Natural killer cell (primary cell): ENCODE data around the gene HTT-AS. TPM values are rescaled to one million over a fixed set of nuclear protein-coding genes. Genes with fewer than 3 reads are reported as not detected.
A peak's percentile ranks its signal among the peaks of the same experiment; 100 is the strongest.

Experiments
- ATAC-seq, 3 donors: fragments of 150-1000 bp in 2 of 3; fragments of 200-7000 bp in 1 of 3; cut with Tn5 transposase; 1 replicate in 1 of 3; 2 replicates in 2 of 3; pipeline ENCODE4 v1.10.0; 2021; ENCODE audit warnings: mild to moderate bottlenecking in 2 of 3, moderate library complexity in 2 of 3
- DNase-seq, 2 donors: peaks; one replicate each; pipeline versions ENCODE4 v3.0.0 to v3.0.0-alpha.2; 2013 to 2021; ENCODE audit warnings: mixed read lengths in 1 of 2
- H3K27ac ChIP-seq: one replicate; pipeline ENCODE4 v1.5.1; 2013; ENCODE audit warnings: mild to moderate bottlenecking, low read length
- H3K27me3 ChIP-seq: one replicate; pipeline ENCODE4 v1.6.1; 2013; ENCODE audit warnings: low read length; ENCODE audit not compliant: control insufficient read depth, insufficient read depth
- H3K36me3 ChIP-seq: one replicate; pipeline ENCODE4 v1.6.1; 2013; ENCODE audit warnings: low read length; ENCODE audit not compliant: control insufficient read depth, insufficient read depth
- H3K4me1 ChIP-seq: one replicate; pipeline ENCODE4 v1.6.1; 2013; ENCODE audit warnings: low read length; ENCODE audit not compliant: control insufficient read depth, insufficient read depth
- H3K4me3 ChIP-seq: one replicate; pipeline ENCODE4 v1.5.1; 2013; ENCODE audit warnings: low read length
- H3K9me3 ChIP-seq: one replicate; pipeline ENCODE4 v1.6.1; 2013; ENCODE audit warnings: low read length; ENCODE audit not compliant: control insufficient read depth, insufficient read depth
- H3K27ac Mint-ChIP-seq, 2 donors: one replicate each; pipeline ENCODE4 v1.8.0; 2022; ENCODE audit warnings: mild to moderate bottlenecking in 2 of 2, mixed read lengths in 2 of 2, moderate library complexity in 1 of 2
- H3K27me3 Mint-ChIP-seq, 2 donors: one replicate each; pipeline ENCODE4 v1.8.0; 2022; ENCODE audit warnings: low read depth in 2 of 2, mixed read lengths in 2 of 2
- H3K36me3 Mint-ChIP-seq: one replicate; pipeline ENCODE4 v1.8.0; 2022; ENCODE audit warnings: mixed read lengths
- H3K4me1 Mint-ChIP-seq, 2 donors: one replicate each; pipeline ENCODE4 v1.8.0; 2022; ENCODE audit warnings: mixed read lengths in 2 of 2
- H3K4me3 Mint-ChIP-seq: one replicate; pipeline ENCODE4 v1.8.0; 2022; ENCODE audit warnings: mild to moderate bottlenecking, moderate library complexity, mixed read lengths
- H3K9me3 Mint-ChIP-seq, 2 donors: one replicate each; pipeline ENCODE4 v1.8.0; 2022; ENCODE audit warnings: mixed read lengths in 2 of 2
- CTCF ChIP-seq: fragments of 200-600 bp; IDR thresholded peaks from one replicate; pipeline ENCODE4 v1.8.0; 2022; ENCODE audit warnings: antibody characterized with exemption
- WGBS: methylation state at CpG from one replicate; pipeline ENCODE4 v1.1.7; 2013; ENCODE audit warnings: missing lambda C conversion rate; ENCODE audit not compliant: insufficient coverage; 5-methylcytosine and 5-hydroxymethylcytosine counted together
- intact Hi-C: fragments of 100-400 bp; cut with micrococcal nuclease; formaldehyde crosslinking; loops from one replicate; pipeline ENCODE4 v1.14.2; 2022
- total RNA-seq, 4 donors: library from RNA; stranded (reverse); fragments of 120-200 nt in 1 of 4; gene quantifications; one replicate each; pipeline versions ENCODE4 v1.2.3 to v1.2.4, GENCODE V29; 2013 to 2022

The HTT-AS gene
- not detected for total RNA-seq
- total RNA-seq (2013), result not detected

GRCh38 chr4:3074078-3074845 is at the start of gene HTT-AS, which contains the start of gene HTT:
Gene HTT-AS, minus strand, starts transcription at chr4:3074538.
Gene HTT, plus strand, starts transcription at chr4:3074681. Its CDS starts 145 bp downstream, at chr4:3074826.
- Mint-ChIP-seq H3K9me3 (no peaks in the 10 kb centered on the region), H3K4me3 (peak within 1 kb of the TSS; percentile 89), H3K27ac (peak within 1 kb of the TSS; percentile 77 to 92), H3K4me1 (peaks cover 20 to 22% of the 10 kb centered on the region in 2 donors), H3K27me3 (no peaks in the 10 kb centered on the region), H3K36me3 (no peaks in the 10 kb centered on the region)
- Histone ChIP-seq H3K4me3 (peak within 1 kb of the TSS; percentile 79), H3K9me3 (no peaks in the 10 kb centered on the region), H3K27ac (peak within 1 kb of the TSS; percentile 88), H3K4me1 (peaks cover 19% of the 10 kb centered on the region), H3K36me3 (no peaks in the 10 kb centered on the region), H3K27me3 (no peaks in the 10 kb centered on the region)
- ATAC-seq (peak; percentile 82 to 92 (median 85)), DNase-seq (peak; percentile 90 to 97)
- intact Hi-C loops, result loop anchor here (1.0 kb wide), 1 partner anchor 27 kb away; no protein-coding TSS in a partner anchor
- no peak for TF ChIP-seq CTCF
- under 1% methylated on average over 68 of the region's 81 CpGs for WGBS

- H3K27ac ChIP-seq, result no peak overlapping the region
- Mint-ChIP-seq H3K27ac (peak overlapping the region in 1 of 2 donors; percentile 29), H3K4me3 (no peak overlapping the region), H3K9me3 (no peaks in the 10 kb centered on the region), H3K36me3 (peaks cover 7% of the 10 kb centered on the region), H3K4me1 (peaks cover 0 to 6% of the 10 kb centered on the region in 2 donors), H3K27me3 (no peaks in the 10 kb centered on the region)
- no peaks in the 10 kb centered on the region for H3K27me3 ChIP-seq
- H3K4me3 ChIP-seq, result no peak overlapping the region
- no peak for TF ChIP-seq CTCF
- DNase-seq, result no peak
- 87% methylated on average over 3 of the region's 3 CpGs for WGBS
- intact Hi-C loops, result no loop called here
- no peaks in the 10 kb centered on the region for H3K9me3 ChIP-seq
- H3K36me3 ChIP-seq, result peaks cover 60% of the 10 kb centered on the region
- H3K4me1 ChIP-seq, result no peaks in the 10 kb centered on the region
- ATAC-seq, result no peak
Observed at GRCh38 chr4:3123181-3123671, 48.9 kb upstream of the HTT-AS start.

GRCh38 chr4:3122081-3122563 is 47.8 kb upstream of the HTT-AS start:
- ATAC-seq (no peak), DNase-seq (peak in 1 of 2 donors; percentile 10)
- TF ChIP-seq CTCF, result no peak
- no peak overlapping the region for H3K4me3 ChIP-seq
- H3K36me3 Mint-ChIP-seq, result peaks cover 7% of the 10 kb centered on the region
- intact Hi-C loops, result no loop called here
- no peak overlapping the region for H3K4me3 Mint-ChIP-seq
- H3K9me3 ChIP-seq, result no peaks in the 10 kb centered on the region
- H3K27me3 Mint-ChIP-seq, result no peaks in the 10 kb centered on the region
- H3K27ac Mint-ChIP-seq, result peak overlapping the region; percentile 45 to 55
- H3K27ac ChIP-seq, result no peak overlapping the region
- H3K4me1 ChIP-seq, result no peaks in the 10 kb centered on the region
- H3K9me3 Mint-ChIP-seq, result no peaks in the 10 kb centered on the region
- peaks cover 0 to 6% of the 10 kb centered on the region in 2 donors for H3K4me1 Mint-ChIP-seq
- 67% methylated on average over 9 of the region's 9 CpGs for WGBS
- H3K36me3 ChIP-seq, result peaks cover 60% of the 10 kb centered on the region
- no peaks in the 10 kb centered on the region for H3K27me3 ChIP-seq
